ENCODE results near the gene OPRD1.

OPRD1 gene

DNA sequence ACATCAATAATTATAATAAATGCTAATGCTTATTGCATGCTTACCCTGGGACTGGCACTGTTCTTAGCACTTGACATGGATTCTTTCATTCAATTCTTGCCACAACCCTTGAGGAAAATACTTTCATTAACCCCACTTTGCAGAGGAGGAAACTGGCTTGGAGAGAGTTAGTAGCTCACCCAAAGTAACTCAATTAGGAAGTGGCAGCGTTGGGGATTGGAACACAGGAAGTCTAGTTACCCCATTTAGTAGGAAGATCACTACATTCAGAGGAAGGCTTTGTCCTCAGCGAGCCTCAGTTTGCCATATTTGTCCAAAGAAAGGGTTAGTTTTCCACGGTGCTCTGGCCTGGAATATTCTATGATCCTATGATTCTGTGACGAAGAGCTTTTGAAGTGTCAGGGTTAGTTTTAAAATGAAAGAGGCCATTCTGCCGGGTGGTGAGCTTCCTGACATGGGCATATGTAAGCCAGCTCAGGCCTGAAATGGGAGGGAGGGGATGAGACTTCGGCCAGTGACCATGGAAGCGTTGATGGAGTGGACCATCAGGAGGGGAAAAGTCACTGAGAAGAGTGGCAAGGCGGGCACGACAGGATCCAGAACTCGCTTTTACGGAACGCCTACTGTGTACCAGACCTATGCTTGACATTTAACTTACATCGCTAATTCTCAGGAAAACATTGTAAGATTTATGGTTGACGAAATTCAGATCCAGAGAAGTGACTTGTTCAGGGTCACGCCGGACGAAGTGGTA, 74.2 kb downstream of the OPRD1 start:
- DNase-seq = no peak

DNA sequence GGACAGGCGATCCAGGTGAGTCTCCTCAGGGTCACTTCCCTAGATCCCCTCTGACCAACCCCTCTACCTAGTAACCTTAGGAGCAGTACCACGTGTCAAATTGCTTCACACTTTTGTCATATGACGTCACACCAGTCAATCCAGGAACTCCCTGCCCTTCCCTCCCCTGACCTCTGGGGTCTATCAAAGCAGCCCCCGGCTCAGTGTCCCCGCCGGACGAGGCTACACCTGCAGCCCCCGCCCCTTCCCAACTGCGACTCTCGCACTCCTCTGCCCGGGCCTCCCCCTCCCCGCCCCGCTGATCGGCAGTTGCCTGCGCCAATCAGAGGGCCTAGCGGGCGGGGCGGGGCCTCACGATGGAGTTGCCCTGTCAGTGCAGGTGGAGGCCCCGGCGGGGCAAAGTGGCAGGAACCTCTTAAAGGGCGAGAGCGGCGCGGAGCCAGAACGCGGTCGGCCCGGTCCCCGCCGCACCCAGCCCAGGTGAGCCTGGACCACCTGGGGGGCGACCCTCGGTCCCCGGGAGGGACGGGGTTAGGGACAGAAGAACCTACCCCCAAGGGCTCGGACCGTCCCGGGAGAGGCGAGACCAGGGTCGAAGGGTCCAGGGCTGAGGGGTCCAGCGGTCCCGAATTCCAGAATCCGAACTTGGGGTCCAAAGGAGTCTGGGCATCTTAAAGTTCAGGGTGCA, 74.9 kb downstream of the OPRD1 start:
- DNase-seq = peak; percentile 83 to 95 (median 86)

DNA sequence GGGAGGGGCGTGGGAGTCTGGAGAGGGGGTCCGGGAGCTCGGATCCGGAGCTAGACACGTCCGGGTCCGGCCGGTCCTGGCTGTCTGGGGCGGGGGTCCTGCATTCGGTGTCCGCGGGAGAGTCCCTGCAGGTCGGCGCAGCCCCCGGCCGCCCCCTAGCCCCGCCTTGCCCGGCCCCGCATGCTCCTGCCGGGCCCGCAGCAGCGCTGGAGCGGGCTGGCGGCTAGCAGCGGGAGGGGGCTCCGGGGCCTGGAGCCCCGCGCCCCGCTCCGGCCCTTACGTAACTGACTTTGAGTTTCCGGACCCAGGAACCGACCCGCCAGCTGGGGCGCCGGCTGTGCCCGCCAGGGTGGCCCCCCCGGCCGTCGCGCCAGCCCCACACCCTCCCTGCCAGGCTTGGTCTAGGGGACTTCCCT, 75.5 kb downstream of the OPRD1 start:
- peak; percentile 22 to 76 (median 46) for DNase-seq

DNA sequence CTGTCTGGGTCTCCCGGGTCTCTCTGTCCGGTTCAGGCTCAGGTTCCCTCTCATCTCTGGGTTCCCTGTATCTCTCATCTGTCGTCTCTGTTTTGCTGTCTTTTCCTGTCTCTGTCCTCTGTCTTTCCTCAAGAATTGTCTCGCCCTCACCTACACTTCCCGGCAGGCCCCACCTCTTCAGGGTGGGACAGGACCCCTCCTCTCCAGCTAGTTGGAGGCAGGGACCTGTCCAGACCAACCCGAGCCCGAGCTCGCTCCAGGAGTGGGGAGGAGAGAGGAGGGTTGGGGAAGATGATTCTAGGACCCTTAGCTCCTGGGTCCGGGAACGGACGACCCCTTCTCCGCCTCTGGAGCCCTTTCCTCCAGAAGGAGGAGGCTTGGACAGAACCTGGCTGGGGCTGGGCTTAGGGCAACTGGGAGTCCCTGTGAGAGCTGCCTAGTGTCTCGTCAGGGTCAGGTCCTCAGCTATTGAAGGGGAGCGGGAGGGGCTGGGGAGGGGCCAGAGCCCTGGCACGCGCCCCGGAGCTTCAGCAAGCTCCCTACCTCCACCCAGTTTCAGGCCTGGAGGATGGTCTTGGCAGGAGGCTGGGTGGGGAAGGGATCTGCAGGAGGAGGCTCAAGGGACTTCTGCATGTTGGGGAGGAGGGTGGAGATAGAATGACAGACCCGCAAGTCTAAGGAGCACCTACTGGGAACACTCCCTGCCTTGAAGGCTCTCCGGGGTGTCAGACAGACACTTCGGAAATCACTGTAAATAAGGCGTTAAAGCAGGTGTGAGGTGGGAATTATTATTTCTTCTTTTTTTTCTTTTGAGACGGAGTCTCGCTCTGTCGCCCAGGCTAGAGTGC, 76.1 kb downstream of the OPRD1 start:
- DNase-seq = no peak

DNA sequence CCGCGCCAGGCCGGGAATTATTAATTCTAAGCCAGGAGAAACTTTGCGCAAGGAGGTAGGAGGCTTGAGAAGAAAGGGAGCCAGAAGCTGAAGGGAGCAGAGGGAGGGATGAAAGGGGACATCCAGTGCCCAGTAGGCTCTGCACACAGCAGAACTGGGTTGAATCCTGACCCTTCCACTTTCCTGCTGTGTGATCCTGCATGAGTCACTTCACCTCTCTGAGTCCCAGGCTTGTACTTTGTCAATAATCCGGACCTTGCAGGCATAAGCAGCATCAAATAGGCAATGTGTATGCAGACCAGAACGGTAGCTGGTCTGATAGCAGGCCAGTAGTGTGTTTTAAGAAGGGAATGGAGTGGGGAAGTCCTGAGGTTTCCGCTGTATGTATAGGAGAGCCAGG, 76.9 kb downstream of the OPRD1 start:
- no peak for DNase-seq

DNA sequence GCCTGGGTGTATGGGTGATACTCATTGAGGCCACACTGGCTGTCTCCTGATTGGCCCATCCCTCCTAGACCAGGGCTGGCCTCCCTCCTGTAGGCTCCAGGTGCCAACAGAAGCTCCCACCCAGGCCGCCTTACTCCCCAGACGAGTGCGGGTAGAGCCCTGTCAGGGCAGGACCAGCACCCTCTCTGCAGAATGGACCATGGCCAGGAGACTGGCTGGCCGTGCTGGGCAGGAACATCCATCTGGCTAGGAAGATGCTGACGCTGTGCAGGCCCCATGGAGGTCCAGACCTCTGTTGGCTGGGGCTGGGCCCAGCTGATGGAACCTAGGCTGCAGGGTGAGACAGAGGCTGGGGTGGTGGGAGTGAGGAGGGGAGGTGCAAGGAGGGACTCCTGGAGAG, 77.4 kb downstream of the OPRD1 start:
- no peak for DNase-seq

DNA sequence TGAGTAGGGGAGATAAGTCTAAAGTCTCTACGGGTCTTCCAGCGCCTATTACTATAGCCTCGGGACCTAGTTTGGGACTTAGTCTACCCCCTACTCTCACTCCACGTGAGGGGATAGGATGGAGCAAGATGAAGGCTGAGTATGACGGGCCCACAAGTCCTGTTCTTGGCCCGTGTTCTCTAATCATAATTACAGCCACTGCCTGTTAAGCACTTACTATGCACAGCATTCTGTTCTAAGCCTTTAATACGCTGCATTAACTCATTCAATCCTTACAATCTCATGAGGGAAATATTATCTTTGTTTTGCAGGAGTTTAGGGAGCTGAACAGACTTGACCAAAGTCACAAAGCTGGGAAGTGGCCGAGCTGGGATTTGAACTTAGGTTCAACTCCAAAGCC, 78.5 kb downstream of the OPRD1 start:
- DNase-seq = no peak

DNA sequence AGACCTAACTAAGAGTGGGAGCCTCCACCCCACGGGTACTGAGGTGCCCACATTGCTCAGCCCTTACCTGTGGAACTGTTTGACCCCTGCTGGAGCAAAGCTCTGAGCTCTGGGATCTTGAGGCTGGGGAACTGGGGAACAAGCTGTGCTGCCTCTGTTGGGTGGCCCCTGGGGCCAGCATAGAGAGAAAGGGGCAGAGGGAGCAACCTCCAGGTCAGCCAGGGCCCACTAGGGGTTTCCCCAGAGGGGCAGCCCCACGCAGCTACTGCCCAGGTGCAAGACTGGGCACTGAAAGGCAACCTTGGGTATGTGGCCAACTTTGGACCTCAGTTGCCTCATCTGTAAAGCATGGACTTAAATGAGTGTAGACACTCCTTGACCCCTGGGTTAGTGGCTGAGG, 78.9 kb downstream of the OPRD1 start:
- DNase-seq = no peak

DNA sequence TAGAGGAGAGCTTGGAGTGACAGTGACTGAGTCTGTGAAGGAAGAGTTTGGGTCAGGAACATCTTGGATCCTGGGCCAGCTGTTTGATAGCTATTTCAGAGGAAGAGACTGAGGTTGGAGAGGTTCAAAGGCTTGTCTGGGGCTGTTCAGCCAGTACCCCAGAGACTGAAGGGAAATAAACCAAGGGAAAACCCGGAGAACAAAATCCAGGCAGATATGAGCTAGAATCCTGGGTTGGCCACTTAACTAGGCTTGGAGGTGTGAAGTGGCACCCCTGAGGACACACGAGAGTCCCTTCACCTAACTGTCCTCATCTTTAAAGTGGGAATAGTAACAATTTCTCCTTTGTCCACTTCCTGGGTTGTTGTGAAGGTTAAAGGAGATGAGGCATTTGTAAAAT, 79.3 kb downstream of the OPRD1 start:
- DNase-seq = no peak

DNA sequence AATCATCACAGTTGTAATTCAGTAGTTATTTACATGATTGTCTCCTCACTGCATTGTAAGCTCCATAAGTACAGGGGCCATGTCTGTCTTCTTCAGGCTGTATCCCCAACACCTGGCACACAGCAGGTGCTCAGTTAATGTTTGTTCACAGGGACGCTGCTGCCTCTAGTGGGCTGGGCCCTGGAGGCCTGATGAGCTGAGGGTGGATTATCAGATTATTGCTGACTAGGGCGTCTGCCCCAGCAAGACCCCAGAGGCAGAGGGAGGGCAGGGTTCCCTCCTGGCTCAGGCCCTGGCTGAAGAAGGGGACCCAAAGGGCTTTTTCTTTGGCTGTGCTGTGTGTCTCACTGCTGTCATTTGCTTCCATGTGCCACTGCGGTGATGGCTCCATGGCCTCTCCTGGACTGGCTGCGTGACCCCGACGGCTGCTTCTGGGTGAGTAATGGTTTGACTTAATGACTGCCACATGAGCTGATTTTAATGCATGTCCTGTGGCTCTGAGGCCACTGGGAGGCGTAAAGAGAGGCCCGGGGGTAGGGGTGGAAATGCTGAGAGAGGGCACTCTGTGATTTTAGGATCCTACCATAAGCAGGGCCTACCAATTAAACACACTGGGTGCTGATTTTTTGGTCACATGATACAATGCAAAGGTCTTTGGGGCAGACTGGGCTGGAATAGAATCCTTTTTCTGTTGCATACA, 81.6 kb downstream of the OPRD1 start:
- peak in 1 of 5 experiments; percentile 48 for DNase-seq

DNA sequence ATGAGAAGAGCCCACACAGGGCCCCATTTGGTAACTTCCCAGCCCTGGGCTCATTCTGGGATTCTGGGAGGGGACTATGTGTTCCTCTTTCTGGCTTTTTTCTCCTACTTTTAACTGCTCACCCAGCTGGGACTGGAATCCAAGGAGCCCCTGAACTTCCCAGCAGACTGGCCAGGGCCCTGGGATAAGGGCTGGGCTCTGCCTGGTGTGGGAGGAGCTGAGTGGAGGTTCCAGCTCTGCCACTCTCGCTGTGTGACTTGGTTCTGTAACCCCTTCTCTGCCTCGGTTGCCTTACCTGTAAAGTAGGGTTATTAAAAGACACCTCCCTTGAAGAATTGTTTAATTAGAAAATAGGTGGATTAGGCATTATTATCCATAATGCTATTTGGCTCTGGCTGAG, 82.8 kb downstream of the OPRD1 start:
- no peak for DNase-seq

DNA sequence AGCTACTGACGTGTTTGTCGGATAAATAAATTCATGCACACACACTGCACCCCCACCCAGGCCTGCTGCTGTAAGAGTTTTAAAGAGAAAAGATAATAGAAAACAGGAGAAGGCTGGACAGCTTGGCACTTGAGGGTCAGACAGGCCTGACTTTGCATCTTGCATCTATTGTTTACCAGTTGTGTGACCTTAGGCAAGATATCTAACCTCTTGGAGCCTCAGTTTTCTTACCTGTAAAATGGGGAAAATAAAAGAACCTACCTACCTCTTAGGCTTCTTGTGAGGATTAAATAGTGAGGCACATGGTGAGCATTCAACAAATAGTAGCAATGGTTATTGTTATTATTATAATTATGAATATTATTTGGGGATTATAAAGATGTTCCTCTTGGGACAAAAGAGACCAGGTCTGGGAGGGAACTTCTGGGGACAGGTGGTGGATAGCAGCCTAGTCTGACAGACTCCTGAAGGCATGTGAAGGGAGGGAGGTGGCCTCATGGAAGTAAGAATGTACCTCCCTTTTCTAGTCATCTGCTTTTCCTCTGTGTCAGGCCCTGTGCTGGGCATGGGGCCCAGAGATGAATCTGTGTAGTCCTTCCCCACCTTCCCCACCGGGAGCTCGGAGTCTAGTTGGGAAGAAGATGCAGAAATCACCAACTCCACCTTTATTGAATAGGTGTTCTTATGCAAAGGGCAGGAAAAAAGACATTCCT, 84.1 kb downstream of the OPRD1 start:
- no peak for DNase-seq

DNA sequence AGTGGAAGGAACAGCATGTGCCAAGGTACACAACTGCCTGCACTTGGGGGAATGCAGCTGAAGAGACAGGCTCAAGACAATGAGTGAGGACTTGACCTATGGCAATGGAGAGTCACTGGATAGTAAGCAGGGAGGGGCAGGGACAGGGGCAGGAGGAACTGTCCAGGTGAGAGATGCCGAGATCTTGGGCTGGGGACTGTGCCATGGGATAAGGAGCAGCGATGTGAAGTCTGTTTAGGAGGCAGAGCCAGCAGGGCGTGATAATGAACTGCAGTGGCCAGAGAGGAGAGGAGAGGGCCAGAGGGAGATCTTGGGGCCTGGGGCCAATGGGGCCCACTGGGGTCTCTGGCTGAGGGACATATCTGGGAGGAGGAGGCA, 84.6 kb downstream of the OPRD1 start:
- DNase-seq = no peak

DNA sequence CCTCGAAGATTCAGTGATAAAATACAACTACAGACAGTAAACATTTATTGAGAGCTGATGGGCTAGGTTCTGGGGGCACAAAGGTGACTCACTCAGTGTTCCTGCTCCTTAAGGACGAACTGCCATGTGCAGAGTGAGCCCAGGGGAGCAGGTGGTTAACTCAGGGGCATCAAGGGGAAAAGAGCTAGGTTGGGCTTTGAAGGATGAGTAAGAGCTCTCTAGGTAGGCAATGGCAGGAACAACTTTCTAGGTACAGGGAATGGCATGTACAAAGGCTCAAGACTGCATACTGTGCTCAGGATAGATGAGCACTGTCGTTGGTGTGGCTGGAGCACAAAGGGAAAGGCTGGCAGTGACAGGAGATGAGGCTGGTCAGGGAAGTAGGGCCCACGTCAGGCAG, 85.8 kb downstream of the OPRD1 start:
- no peak for DNase-seq

DNA sequence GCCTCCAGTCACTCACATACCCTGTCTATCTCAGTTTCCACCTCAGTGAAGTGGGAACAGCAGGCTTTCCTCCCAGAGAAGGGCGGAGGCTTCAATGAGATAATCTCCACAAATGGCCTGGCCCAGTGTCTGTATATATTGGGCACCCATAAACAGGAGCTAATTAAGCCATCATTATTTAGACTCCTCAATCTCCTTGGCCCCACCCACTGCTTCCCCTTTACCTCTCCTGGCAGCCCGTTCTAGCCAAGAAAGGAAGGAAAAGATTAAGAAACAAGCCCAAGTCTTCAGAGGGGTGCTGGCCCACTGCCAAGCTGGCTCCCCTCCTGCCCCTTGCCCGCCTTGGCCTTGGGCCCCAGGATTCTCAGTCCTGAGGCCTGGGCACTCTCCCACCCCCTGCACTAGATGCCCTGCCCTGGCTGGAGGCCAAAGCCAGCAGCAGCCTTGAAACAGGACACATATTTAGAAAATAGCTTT, 86.5 kb downstream of the OPRD1 start:
- no peak for DNase-seq

DNA sequence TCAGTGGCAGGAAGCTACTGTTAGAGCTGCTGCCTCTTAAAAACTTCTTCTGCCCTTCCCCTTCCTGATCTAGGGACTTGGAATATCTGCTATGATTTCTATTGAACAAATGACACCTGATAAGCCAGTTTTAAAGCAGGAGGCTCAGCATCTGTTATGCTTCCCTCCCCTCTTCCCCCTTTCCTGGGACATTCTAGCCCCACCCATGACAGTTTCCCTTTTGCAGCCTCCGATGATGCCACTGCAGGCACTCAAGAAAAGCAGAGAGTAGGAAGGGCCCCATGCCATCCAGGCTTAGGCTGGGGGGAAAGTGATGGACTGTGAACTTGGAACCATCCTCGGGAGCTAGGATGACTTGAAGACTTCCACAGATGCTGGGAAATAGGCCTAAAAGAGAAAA, 87.3 kb downstream of the OPRD1 start:
- DNase-seq = no peak

DNA sequence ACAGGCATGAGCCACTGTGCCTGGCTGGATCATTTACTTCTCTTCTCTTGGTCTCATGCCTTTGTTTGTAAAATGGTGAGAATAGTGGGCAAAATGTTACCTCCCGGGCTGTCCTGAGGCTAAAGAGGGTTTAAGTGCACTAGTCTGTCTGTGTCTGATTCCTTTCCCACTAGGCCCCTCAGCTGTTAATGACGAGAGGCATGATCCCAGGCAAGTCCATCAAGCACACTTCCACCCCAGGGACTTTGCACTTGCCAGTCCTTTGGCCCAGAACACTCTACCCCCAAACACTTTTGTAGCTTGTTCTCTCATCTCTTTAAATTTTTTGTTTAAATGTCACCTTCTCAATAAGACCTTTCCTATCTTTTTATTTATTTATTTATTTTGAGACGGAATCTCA, 88.6 kb downstream of the OPRD1 start:
- no peak for DNase-seq

DNA sequence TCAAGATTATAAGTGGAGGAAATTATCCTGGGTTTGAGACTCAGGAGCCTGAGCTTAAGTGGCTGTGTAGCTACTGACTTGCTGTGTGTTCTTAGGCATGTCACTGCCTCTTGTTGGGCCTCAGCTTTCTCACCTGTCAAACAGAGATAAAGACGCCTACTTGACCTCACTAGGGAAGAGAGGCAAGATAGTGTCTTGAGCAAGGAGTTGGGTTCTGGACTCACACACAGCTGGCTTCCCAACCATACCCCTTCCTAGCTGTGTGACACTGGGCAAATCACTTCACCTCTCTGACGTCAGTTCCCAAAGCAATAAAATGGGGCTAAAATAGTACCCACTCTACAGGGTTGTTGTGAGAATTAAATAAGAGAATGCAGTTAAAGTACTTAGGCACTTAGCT, 90.8 kb downstream of the OPRD1 start:
- DNase-seq = no peak

DNA sequence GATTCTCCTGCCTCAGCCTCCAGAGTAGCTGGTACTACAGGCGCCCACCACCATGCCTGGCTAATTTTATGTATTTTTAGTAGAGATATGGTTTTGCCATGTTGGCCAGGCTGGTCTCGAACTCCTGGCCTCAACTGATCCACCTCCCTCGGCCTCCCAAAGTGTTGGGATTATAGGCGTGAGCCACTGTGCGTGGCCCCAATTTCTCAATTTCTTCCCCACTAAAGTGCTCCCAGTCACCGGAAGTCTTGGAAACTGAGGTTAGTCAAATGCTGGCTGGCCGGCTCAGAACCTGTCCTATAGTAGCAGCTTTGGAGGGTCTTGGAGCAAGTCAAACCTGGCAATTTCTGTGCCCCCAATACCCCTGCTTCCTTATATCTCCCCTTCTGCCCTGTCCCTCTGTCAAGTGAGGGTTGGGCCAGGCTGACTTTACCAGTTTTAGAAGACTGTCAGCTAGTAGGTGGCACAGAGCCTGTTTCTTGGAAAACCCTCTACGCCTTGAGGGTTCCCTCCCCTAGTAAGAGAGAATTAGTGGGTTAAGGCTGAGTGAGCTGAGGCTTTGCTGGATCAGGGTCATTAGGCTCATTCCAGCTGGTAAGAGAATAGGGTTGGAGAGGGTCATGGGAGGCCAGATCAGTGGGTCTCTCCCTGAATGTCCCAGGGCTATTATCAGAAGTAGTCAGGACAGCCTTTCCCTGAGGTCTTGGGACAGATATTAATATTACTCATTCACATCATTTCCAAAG, 94.1 kb downstream of the OPRD1 start:
- DNase-seq = no peak

DNA sequence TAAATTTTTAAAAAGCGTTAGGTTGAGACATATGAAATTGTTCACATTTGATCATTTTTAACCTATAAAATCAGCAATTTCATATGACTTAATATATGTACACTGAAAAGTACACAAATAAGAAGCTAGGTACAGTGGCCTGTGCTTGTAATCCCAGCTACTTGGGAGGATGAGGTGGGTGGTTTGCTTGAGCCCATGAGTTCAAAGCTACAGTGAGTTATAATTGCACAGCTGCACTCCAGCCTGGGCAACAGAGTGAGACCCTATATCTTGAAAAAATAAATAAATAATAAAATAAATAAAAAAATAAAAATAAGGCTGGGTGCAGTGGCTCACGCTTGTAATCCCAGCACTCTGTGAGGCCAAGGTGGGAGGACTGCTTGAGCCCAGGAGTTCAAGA, 97.2 kb downstream of the OPRD1 start:
- no peak for DNase-seq

DNA sequence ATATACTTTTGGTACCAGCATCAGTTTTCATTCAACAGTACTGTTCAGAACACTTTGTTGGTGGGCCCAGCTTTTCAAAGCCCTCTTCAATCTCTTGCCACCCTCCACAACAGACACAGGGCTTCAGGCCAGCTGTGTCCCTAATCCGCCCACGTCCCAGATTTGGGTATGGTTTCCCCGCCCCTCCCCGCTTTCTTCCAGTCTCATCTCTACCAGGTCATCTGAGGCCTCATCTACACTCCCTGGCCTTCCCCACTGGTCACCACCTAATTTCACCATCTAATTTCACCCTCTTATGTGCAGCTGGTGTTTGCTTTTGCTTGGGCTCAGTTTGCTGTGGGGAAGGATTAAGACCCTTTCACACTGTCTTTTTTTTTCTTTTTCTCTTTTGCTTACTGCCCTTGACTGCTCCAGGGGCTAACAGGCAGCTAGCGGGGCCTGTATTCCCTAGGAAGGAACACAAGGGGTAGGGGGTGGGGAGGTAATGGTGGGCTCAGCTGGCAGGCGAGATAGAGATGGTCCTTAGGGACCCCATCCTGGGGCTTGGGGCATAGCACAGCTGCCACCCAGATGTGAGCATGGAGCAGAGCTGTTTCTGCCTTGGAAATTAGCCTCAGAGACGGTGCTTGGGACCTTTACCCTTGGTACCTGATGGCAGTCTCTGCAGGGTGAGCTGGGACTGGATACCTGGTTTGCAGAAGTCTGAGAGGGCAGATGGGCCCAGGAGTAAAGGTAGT, 98.6 kb downstream of the OPRD1 start:
- no peak for DNase-seq
